GM19043 (cell line): ENCODE data around the gene WSB1.
"Not testable (repeated sequence)": the region's sequence is repeated elsewhere in the genome, so short reads cannot be mapped to it uniquely, and the experiment has no call there.

ENCODE experiments used
- ATAC-seq: cut with Tn5 transposase; IDR thresholded peaks from one replicate; pipeline ENCODE4 v1.9.1; 2021; ENCODE audit warnings: low read depth; ENCODE audit not compliant: unreplicated experiment

Gene WSB1

GRCh38 chr17:27313301-27313700 lies 19.4 kb downstream of the WSB1 start:
- ATAC-seq = no peak

DNA sequence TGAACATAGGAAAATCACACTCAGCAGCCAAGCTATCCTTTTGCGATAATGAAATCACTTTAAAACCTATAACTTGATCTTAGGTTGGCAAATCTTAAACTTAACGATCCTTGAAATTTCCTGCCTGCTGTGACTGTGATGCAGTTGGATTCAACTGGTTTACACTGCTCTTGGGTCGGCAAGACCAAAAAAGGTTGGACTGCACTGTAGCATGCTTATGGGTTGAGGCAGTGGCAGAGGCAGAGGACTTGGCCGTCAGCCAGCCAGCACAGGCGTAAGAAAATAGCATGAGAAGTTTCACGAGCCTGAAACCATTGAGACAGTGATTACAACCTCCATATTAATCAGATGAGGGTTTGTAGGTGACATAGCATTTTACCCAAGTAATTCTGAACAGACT lies 21.4 kb downstream of the WSB1 start:
- no peak for ATAC-seq

GRCh38 chr17:27315796-27316465 lies 22.0 kb downstream of the WSB1 start:
- ATAC-seq = no peak

DNA sequence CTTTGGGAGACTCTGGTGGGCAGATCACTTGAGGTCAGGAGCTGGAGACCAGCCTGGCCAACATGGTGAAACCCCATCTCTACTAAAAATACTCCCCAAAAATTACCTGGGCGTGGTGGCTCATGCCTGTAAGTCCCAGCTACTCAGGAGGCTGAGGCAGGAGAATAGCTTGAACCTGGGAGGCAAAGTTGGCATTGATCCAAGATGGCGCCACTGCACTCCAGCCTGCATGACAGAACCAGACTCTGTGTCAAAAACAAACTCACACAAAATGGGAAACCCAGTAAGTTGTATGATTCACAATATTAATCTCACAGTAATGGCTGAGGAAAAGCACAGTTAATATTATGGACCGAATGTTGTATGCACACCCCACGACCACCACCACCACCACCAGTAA lies 24.3 kb downstream of the WSB1 start:
- ATAC-seq = no peak

- no peak for ATAC-seq
Observed at GRCh38 chr17:27318633-27319032, 24.7 kb downstream of the WSB1 start.

GRCh38 chr17:27319541-27320221 lies 25.8 kb downstream of the WSB1 start:
- no peak for ATAC-seq

DNA sequence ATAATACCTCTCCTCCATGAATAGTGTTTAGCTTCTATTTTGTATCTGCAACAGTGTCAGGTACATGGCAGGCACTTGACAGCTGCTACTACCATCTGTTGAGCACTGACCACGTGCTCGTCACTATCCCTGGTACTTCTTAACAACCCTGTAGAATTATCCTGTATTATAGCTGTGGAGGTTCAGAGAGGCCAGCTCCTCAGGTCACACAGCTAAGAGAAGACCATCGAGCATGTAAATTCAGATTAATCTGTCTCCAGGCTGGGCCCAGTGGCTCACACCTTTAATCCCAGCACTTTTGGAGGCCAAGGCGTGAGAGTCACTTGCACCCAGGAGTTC lies 26.3 kb downstream of the WSB1 start:
- no peak for ATAC-seq

DNA sequence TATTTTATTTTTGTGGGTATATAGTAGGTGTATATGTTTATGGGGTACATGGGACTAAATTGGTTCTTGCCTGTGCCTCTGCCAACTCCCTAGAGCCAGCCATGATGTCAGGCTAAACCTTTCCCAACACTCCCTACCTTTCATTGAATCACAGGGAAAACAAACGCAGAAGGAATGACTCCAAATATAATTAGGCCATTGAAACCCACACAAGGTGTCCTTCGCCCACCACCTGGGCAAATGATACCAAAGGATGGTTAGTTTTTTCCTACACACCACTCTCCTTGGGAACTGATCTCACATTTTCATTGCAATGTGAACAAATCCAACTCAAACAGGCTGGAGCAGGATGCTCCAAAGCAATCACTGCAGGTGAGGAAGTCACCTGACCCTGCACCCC lies 27.5 kb downstream of the WSB1 start:
- ATAC-seq = no peak

DNA sequence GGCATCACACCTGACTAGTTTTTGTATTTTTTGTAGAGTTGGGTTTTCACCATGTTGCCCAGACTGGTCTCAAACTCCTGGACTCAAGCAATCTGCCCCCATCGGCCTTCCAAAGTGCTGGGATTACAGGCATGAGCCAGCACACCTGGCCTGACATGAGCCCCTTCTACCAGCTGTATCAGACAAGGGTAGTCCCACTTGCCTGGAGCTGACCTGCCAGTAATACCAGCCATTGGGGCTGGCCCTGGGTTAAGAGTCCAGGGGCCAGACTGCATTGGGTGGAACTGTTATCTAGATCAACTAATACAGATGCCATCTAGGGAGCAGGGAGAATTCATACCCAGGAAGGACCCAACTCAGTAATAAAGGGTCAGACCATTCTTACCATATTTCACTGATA lies 28.1 kb downstream of the WSB1 start:
- no peak for ATAC-seq

GRCh38 chr17:27322690-27323508 lies 29.0 kb downstream of the WSB1 start:
- ATAC-seq = no peak

- ATAC-seq = no peak
Observed at GRCh38 chr17:27323538-27324215, 29.8 kb downstream of the WSB1 start.

- no peak for ATAC-seq
Observed at GRCh38 chr17:27324771-27325339, 30.9 kb downstream of the WSB1 start.

DNA sequence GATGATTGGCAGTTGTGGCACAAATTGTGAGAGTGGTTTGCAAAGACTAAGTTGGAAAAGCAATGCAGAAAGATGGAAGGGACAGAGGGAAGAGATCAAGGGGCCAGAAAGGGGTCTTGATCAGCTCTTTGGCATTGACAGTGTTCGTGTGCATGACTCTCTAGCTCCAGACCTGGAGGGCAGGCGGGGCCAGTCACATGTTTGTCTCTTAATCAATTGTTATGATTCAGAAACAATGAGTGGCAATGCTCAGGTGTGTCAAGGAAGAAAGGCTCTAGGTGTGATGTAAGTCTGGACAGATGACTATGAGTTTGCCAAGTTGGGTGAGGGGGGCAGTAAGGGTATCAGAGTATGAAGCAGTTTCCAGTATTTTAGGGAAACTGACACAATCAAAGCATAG lies 32.1 kb downstream of the WSB1 start:
- no peak for ATAC-seq

GRCh38 chr17:27326585-27326984 lies 32.7 kb downstream of the WSB1 start:
- ATAC-seq = no peak

DNA sequence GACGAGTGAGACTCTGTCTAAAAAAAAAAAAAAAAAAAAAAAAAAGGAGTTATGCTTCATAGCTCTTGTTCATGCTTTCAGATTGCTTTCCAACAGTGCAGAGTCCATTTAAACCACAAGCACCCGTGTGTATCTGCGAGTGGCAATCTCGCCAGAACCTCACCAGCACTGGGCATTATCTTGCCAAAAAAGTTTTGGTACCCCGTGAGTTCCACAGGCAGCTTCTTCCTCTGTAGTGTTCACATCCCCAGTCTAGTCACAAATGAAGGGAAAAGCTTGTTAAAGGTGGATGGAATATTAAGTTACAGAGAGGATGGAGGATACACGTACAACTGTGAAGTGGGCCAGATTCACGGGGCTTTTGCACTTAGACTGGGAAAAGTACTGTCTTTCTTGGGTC lies 33.5 kb downstream of the WSB1 start:
- no peak for ATAC-seq

- no peak for ATAC-seq
Observed at GRCh38 chr17:27327871-27328270, 34.0 kb downstream of the WSB1 start.

DNA sequence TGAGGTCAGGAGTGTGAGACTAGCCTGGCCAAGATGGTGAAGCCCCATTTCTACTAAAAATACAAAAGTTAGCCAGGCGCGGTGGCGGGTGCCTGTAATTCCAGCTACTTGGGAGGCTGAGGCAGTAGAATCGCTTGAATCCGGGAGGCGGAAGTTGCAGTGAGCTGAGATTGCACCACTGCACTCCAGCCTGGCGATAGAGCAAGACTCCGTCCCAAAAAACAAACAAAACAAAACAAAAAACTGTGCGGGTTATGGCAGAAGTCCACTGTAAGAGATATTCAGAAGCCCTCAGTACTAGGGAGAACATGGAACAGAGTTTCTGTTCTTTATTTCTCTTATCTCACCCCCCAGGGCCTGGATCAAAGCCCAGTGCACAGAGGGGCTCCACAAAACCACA lies 34.8 kb downstream of the WSB1 start:
- not testable (repeated sequence) for ATAC-seq

DNA sequence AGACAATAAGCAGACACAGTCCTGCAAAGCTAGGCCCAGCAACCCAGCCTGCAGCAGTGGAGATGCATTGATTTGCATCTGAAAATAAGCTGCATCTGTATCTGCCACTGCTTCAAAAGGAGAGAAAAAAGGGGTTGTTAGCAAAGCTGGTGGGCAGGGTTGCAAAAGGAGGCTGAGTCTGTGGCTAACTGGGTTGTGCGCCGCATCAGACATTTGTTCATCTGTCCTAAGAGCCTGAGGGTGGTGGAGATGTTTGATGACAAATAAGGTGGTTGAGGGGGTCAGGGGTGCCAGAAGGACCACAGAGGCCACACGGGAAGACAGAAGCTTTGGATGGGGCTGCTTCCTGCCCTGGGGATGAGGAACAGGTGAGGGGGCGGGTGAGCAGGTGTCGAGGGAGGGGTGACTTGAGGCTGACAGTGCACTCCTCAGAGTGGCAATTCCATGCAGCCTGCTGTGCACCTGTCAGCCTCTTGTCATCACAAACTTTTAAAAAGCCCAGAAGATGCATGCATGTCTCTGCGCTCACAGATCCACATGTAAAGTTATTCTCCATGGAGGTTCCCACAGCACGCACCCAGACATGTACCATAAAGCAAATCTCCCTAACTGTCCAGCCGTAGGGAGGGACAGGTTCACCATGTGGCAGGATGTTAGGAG lies 35.4 kb downstream of the WSB1 start:
- no peak for ATAC-seq

DNA sequence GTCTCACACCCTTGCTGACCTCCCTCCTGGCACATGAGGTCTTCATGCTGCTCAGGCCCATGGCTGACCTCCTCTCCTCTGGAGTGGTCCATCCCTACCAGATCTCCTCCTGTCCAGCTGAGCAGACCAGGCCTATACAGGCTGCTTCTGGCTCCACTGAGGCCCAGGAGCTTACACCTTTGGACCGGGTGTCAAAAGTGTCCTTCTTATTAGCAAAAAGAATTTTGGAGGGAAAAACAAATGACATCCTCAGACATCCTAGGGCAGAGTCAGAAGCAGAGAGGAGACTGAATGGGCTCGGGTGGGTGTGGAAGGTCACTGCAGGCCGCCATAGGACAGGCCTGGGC lies 38.1 kb downstream of the WSB1 start:
- no peak for ATAC-seq
